Measurements from ENCODE around the gene SORCS2.

DNA sequence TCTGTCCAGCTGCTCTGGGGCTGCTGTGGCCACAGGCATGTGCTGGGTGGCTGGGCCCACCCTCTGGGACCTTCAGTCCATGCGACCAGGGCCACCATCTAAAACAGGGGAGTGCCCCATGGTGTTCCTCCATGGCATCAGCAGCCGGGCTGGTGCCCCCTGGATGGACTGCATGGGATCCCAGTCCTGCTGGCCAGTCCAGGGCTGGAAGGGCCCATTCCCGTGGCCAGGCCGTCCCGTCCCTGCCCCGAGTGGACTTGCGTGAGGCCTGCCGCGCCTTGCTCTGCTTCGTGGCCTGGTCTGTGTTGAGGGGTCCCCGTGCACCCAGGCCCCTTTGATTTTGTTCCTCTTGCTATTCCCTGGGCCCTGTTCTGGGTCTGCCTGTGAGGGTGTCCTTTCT lies 36.4 kb downstream of the SORCS2 start:
- TF ChIP-seq, protein P1, sequence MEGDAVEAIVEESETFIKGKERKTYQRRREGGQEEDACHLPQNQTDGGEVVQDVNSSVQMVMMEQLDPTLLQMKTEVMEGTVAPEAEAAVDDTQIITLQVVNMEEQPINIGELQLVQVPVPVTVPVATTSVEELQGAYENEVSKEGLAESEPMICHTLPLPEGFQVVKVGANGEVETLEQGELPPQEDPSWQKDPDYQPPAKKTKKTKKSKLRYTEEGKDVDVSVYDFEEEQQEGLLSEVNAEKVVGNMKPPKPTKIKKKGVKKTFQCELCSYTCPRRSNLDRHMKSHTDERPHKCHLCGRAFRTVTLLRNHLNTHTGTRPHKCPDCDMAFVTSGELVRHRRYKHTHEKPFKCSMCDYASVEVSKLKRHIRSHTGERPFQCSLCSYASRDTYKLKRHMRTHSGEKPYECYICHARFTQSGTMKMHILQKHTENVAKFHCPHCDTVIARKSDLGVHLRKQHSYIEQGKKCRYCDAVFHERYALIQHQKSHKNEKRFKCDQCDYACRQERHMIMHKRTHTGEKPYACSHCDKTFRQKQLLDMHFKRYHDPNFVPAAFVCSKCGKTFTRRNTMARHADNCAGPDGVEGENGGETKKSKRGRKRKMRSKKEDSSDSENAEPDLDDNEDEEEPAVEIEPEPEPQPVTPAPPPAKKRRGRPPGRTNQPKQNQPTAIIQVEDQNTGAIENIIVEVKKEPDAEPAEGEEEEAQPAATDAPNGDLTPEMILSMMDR (IDR thresholded peaks at IDR 0.05), result no peak
- TF ChIP-seq POLR2AphosphoS5 (IDR thresholded peaks at IDR 0.05; ENCODE audit: low read depth, low read length), result no peak
- no peak for TF ChIP-seq SIN3A (IDR thresholded peaks at IDR 0.05; ENCODE audit: borderline replicate concordance, insufficient read depth, low read depth, low read length)
- TF ChIP-seq, protein P2, sequence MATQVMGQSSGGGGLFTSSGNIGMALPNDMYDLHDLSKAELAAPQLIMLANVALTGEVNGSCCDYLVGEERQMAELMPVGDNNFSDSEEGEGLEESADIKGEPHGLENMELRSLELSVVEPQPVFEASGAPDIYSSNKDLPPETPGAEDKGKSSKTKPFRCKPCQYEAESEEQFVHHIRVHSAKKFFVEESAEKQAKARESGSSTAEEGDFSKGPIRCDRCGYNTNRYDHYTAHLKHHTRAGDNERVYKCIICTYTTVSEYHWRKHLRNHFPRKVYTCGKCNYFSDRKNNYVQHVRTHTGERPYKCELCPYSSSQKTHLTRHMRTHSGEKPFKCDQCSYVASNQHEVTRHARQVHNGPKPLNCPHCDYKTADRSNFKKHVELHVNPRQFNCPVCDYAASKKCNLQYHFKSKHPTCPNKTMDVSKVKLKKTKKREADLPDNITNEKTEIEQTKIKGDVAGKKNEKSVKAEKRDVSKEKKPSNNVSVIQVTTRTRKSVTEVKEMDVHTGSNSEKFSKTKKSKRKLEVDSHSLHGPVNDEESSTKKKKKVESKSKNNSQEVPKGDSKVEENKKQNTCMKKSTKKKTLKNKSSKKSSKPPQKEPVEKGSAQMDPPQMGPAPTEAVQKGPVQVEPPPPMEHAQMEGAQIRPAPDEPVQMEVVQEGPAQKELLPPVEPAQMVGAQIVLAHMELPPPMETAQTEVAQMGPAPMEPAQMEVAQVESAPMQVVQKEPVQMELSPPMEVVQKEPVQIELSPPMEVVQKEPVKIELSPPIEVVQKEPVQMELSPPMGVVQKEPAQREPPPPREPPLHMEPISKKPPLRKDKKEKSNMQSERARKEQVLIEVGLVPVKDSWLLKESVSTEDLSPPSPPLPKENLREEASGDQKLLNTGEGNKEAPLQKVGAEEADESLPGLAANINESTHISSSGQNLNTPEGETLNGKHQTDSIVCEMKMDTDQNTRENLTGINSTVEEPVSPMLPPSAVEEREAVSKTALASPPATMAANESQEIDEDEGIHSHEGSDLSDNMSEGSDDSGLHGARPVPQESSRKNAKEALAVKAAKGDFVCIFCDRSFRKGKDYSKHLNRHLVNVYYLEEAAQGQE (IDR thresholded peaks at IDR 0.05; ENCODE audit: insufficient read depth in 1 of 2, low read depth in 2 of 2, low read length in 1 of 2), result no peak
- TF ChIP-seq TCF7L2 (IDR thresholded peaks at IDR 0.05; ENCODE audit: low read depth, low read length), result no peak

Measured in Panc1 (cell line).